H1 (cell line): Measurements from ENCODE around the gene IQCC. TPM values are rescaled to one million over a fixed set of nuclear protein-coding genes. Genes with fewer than 3 reads are reported as not detected.

Source experiments
- CTCF ChIA-PET: fragments of 300-600 bp; sonication (Branson Sonifier 250); formaldehyde crosslinking; loops from one replicate; lab custom pipeline; 2021; ENCODE audit not compliant: partially characterized antibody; lab: Charles Lee
- POLR2A ChIA-PET: fragments of 300-600 bp; sonication (Branson Sonifier 250); formaldehyde crosslinking; loops from one replicate; lab custom pipeline; 2021; ENCODE audit warnings: inconsistent platforms; ENCODE audit not compliant: partially characterized antibody; lab: Charles Lee
- DNase-seq, 2 experiments: peaks; one replicate each; pipeline versions ENCODE4 v3.0.0 to v3.0.0-alpha.2; 2010 to 2022; ENCODE audit warnings: low spot score in 2 of 2, low read depth in 1 of 2, mixed read lengths in 1 of 2
- FAIRE-seq: peaks from 2 replicates; lab custom pipeline; 2011; peaks lifted over from hg19 to GRCh38; lab: Jason Lieb, UNC
- H2AFZ ChIP-seq: 2 replicates; pipeline ENCODE4 v1.8.1; 2012; ENCODE audit warnings: low read length, inconsistent platforms
- H2AK5ac ChIP-seq: 2 replicates; pipeline ENCODE4 v1.6.1; 2013; ENCODE audit warnings: low read depth, low read length
- H2BK120ac ChIP-seq: replicated peaks from 2 replicates; pipeline ENCODE3; 2013; ENCODE audit warnings: low read depth, low read length, inconsistent platforms
- H2BK12ac ChIP-seq: 2 replicates; pipeline ENCODE4 v1.6.1; 2013; ENCODE audit warnings: low read depth, low read length
- H2BK15ac ChIP-seq: 2 replicates; pipeline ENCODE4 v1.6.1; 2013; ENCODE audit warnings: low read length
- H2BK20ac ChIP-seq: 2 replicates; pipeline ENCODE4 v1.6.1; 2013; ENCODE audit warnings: low read length
- H2BK5ac ChIP-seq: 2 replicates; pipeline ENCODE4 v1.6.1; 2013; ENCODE audit warnings: low read depth, low read length
- H3K14ac ChIP-seq: 2 replicates; pipeline ENCODE4 v1.6.1; 2013; ENCODE audit warnings: inconsistent platforms; ENCODE audit not compliant: insufficient read length
- H3K18ac ChIP-seq: 2 replicates; pipeline ENCODE4 v1.6.1; 2013; ENCODE audit warnings: low read length; ENCODE audit errors: extremely low read depth
- H3K23ac ChIP-seq: 2 replicates; pipeline ENCODE4 v1.6.1; 2013; ENCODE audit warnings: inconsistent platforms; ENCODE audit not compliant: insufficient read length
- H3K23me2 ChIP-seq: 2 replicates; pipeline ENCODE4 v1.6.1; 2013; ENCODE audit warnings: low read depth, low read length
- H3K27ac ChIP-seq: 2 replicates; pipeline ENCODE4 v1.6.1; 2011; ENCODE audit warnings: low read depth, low read length, inconsistent platforms
- H3K27me3 ChIP-seq, 4 experiments: replicated peaks in 1 of 4; 1 replicate in 1 of 4; 2 replicates in 3 of 4; pipeline versions ENCODE4 v1.6.1 to v1.8.1; 2011 to 2013; ENCODE audit warnings: low read length in 3 of 4, mild to moderate bottlenecking in 3 of 4, inconsistent platforms in 2 of 4, mixed read lengths in 2 of 4, moderate library complexity in 1 of 4; ENCODE audit not compliant: control insufficient read depth in 3 of 4, insufficient read depth in 3 of 4; ENCODE audit errors: extremely low read depth in 1 of 4
- H3K36me3 ChIP-seq, 4 experiments: 2 replicates each; pipeline versions ENCODE4 v1.6.1 to v1.8.1; 2011 to 2013; ENCODE audit warnings: mild to moderate bottlenecking in 4 of 4, low read length in 3 of 4, moderate library complexity in 2 of 4, control low read depth in 1 of 4, inconsistent platforms in 1 of 4; ENCODE audit not compliant: insufficient read depth in 4 of 4, control insufficient read depth in 2 of 4
- H3K4ac ChIP-seq: replicated peaks from 2 replicates; pipeline ENCODE3; 2013; ENCODE audit warnings: low read length, low read depth, mixed read lengths, inconsistent platforms; ENCODE audit not compliant: insufficient read length
- H3K4me1 ChIP-seq, 4 experiments: replicated peaks in 1 of 4; 1 replicate in 1 of 4; 2 replicates in 3 of 4; pipeline versions ENCODE4 v1.6.1 to v1.8.1; 2011 to 2013; ENCODE audit warnings: low read length in 3 of 4, inconsistent platforms in 2 of 4, mixed read lengths in 1 of 4; ENCODE audit not compliant: insufficient read depth in 4 of 4, control insufficient read depth in 3 of 4
- H3K4me2 ChIP-seq, 2 experiments: 2 replicates each; pipeline versions ENCODE4 v1.6.1 to v1.8.1; 2011 to 2013; ENCODE audit warnings: low read depth in 2 of 2, low read length in 2 of 2, control low read depth in 1 of 2, inconsistent platforms in 1 of 2, mild to moderate bottlenecking in 1 of 2; ENCODE audit not compliant: insufficient read depth in 1 of 2
- H3K4me3 ChIP-seq, 4 experiments: fragments of 200-600, 300-600 bp in 1 of 4; sonication (generic), shearing (Covaris generic), sonication (Bioruptor Twin) in 1 of 4; 2 replicates each; pipeline versions ENCODE4 v1.5.1 to v1.8.1; 2011 to 2016; ENCODE audit warnings: low read length in 4 of 4, low read depth in 3 of 4, control low read depth in 2 of 4, inconsistent platforms in 2 of 4, mild to moderate bottlenecking in 2 of 4, mixed read lengths in 1 of 4, moderate library complexity in 1 of 4; ENCODE audit not compliant: insufficient read depth in 2 of 4; ENCODE audit errors: extremely low read depth in 1 of 4
- H3K56ac ChIP-seq: replicated peaks from 2 replicates; pipeline ENCODE3; 2013; ENCODE audit warnings: low read depth, mild to moderate bottlenecking, mixed read lengths, low read length, inconsistent platforms; ENCODE audit not compliant: insufficient read length
- H3K79me1 ChIP-seq: 2 replicates; pipeline ENCODE4 v1.6.1; 2013; ENCODE audit warnings: low read depth, low read length, control low read depth
- H3K79me2 ChIP-seq, 2 experiments: 2 replicates each; pipeline versions ENCODE4 v1.6.1 to v1.8.1; 2012 to 2013; ENCODE audit warnings: low read length in 2 of 2, mild to moderate bottlenecking in 2 of 2, inconsistent platforms in 1 of 2; ENCODE audit not compliant: insufficient read depth in 2 of 2, control insufficient read depth in 1 of 2
- H3K9ac ChIP-seq, 4 experiments: replicated peaks in 1 of 4; 1 replicate in 1 of 4; 2 replicates in 3 of 4; pipeline versions ENCODE4 v1.6.1 to v1.8.1; 2011 to 2013; ENCODE audit warnings: low read depth in 3 of 4, low read length in 3 of 4, control low read depth in 2 of 4, mild to moderate bottlenecking in 2 of 4, moderate library complexity in 2 of 4, inconsistent platforms in 1 of 4; ENCODE audit errors: extremely low read depth in 1 of 4
- H3K9me3 ChIP-seq, 2 experiments: 2 replicates each; pipeline versions ENCODE4 v1.6.1 to v1.8.1; 2012 to 2013; ENCODE audit warnings: mild to moderate bottlenecking in 2 of 2, moderate library complexity in 2 of 2, control low read depth in 1 of 2, inconsistent platforms in 1 of 2, low read depth in 1 of 2, low read length in 1 of 2, mixed read lengths in 1 of 2; ENCODE audit not compliant: insufficient read depth in 2 of 2
- H4K20me1 ChIP-seq, 2 experiments: replicated peaks in 1 of 2; 2 replicates each; pipeline versions ENCODE3 to v1.8.1; 2011 to 2013; ENCODE audit warnings: inconsistent platforms in 2 of 2, low read length in 2 of 2, mild to moderate bottlenecking in 1 of 2; ENCODE audit not compliant: insufficient read depth in 2 of 2, control insufficient read depth in 1 of 2
- H4K5ac ChIP-seq: 2 replicates; pipeline ENCODE4 v1.6.1; 2013; ENCODE audit warnings: low read length, low read depth, mixed read lengths, inconsistent platforms; ENCODE audit not compliant: insufficient read length
- H4K8ac ChIP-seq: 2 replicates; pipeline ENCODE4 v1.8.0; 2013; ENCODE audit warnings: mild to moderate bottlenecking, moderate library complexity, low read length, inconsistent platforms; ENCODE audit not compliant: insufficient read depth; ENCODE audit errors: extremely low read depth
- H4K91ac ChIP-seq: replicated peaks from 2 replicates; pipeline ENCODE3; 2013; ENCODE audit warnings: low read length, mixed read lengths, inconsistent platforms; ENCODE audit not compliant: insufficient read length
- ATF3 ChIP-seq: IDR thresholded peaks from 2 replicates; pipeline ENCODE4 v1.6.1; 2011; ENCODE audit warnings: low read depth, mild to moderate bottlenecking, low read length; ENCODE audit not compliant: insufficient read depth
- JUND ChIP-seq: IDR thresholded peaks from 2 replicates; pipeline ENCODE4 v1.6.1; 2011; ENCODE audit warnings: mild to moderate bottlenecking, improper control_type of control experiment, low read length
- NRF1 ChIP-seq: IDR thresholded peaks from 2 replicates; pipeline ENCODE4 v1.6.1; 2011; ENCODE audit warnings: mild to moderate bottlenecking, low read depth, low read length, improper control_type of control experiment
- POLR2AphosphoS5 ChIP-seq: IDR thresholded peaks from 2 replicates; pipeline ENCODE4 v1.6.1; 2011; ENCODE audit warnings: low read depth, low read length
- RBBP5 ChIP-seq: IDR thresholded peaks from 2 replicates; pipeline ENCODE4 v1.7.1; 2012; ENCODE audit warnings: low read depth, mild to moderate bottlenecking, inconsistent platforms, low read length, moderate library complexity, borderline replicate concordance
- TCF12 ChIP-seq: IDR thresholded peaks from 2 replicates; pipeline ENCODE4 v1.6.1; 2011; ENCODE audit warnings: low read depth, mild to moderate bottlenecking, low read length
- YY1 ChIP-seq: IDR thresholded peaks from 2 replicates; pipeline ENCODE4 v1.6.1; 2011; ENCODE audit warnings: low read depth, mild to moderate bottlenecking, low read length
- WGBS, 2 experiments: shearing (Covaris generic) in 1 of 2; methylation state at CpG; one replicate each; pipeline versions ENCODE4 v1.1.6 to v1.1.7; 2013 to 2015; ENCODE audit warnings: low lambda C conversion rate in 2 of 2, mixed read lengths in 2 of 2, inconsistent platforms in 1 of 2, low coverage in 1 of 2, missing lambda C conversion rate in 1 of 2; ENCODE audit not compliant: insufficient replicate concordance in 2 of 2, insufficient coverage in 1 of 2, insufficient read length in 1 of 2; ENCODE audit errors: extremely low coverage in 1 of 2, missing lambda C conversion rate in 1 of 2; 5-methylcytosine and 5-hydroxymethylcytosine counted together
- polyA plus RNA-seq, 7 experiments: library from polyadenylated mRNA; depleted of rRNA in 3 of 7; stranded (reverse) in 5 of 7; unstranded in 2 of 7; fragments of >200 nt in 5 of 7; fragments of 200-250 nt in 2 of 7; gene quantifications; 1 replicate in 5 of 7; 2 replicates in 1 of 7; 4 replicates in 1 of 7; pipeline versions ENCODE4 v1.2.1 to v1.2.3, GENCODE V29; 2011 to 2013; ENCODE audit warnings: missing spikeins in 2 of 7, mixed read lengths in 2 of 7
- total RNA-seq: library from RNA; stranded (reverse); fragmentation: NEBNext Ultra II Directional; extraction: Animal tissue kit (Norgen Biotek cat#: 25700); gene quantifications from 2 replicates; pipeline ENCODE4 v1.2.1, GENCODE V29; 2021

The IQCC gene
- total and polyA plus RNA-seq, 2 of the 8 experiments (the other 6 are each of a cell fraction or from before 2014, with no cell fraction given), result 2.5 to 4.2 TPM

- POLR2A ChIA-PET, result interaction anchor here (0.6 to 1.3 kb wide), 7 partner anchors 9 to 310 kb away, joined by 3 to 6 read pairs (median 4); no protein-coding TSS in a partner anchor
- H3K23ac ChIP-seq, result no peak overlapping the region
- no peak overlapping the region for H4K5ac ChIP-seq
- no peaks in the 10 kb centered on the region for H3K9me3 ChIP-seq
- no peaks in the 10 kb centered on the region; the same call in 1 of the 2 replicates for H3K23me2 ChIP-seq
- no peak overlapping the region for H4K91ac ChIP-seq
- H3K79me1 ChIP-seq, result no peaks in the 10 kb centered on the region
- no peak overlapping the region for H3K18ac ChIP-seq
- TF ChIP-seq ATF3 (no peak), TCF12 (no peak), JUND (no peak), RBBP5 (no peak), POLR2AphosphoS5 (no peak), NRF1 (no peak), YY1 (no peak)
- no peak overlapping the region for H3K56ac ChIP-seq
- H3K4ac ChIP-seq, result no peak overlapping the region
- H4K8ac ChIP-seq, result no peak overlapping the region
- H2AFZ ChIP-seq, result no peak overlapping the region
- H3K4me1 ChIP-seq, result no peaks in the 10 kb centered on the region; a peak in 1 of 7 replicates
- FAIRE-seq, result no peak
- H3K36me3 ChIP-seq, result no peaks in the 10 kb centered on the region
- H2AK5ac ChIP-seq, result no peak overlapping the region
- H3K27ac ChIP-seq, result no peak overlapping the region
- H2BK12ac ChIP-seq, result no peak overlapping the region
- no peak overlapping the region for H2BK15ac ChIP-seq
- H3K27me3 ChIP-seq, result no peaks in the 10 kb centered on the region; a peak in 1 of 7 replicates
- no peak overlapping the region for H2BK120ac ChIP-seq
- no peak overlapping the region for H3K14ac ChIP-seq
- H3K9ac ChIP-seq, result no peak overlapping the region
- no peak overlapping the region for H3K4me3 ChIP-seq
- no peak overlapping the region for H2BK5ac ChIP-seq
- H3K4me2 ChIP-seq, result no peak overlapping the region
- no peaks in the 10 kb centered on the region for H3K79me2 ChIP-seq
- H2BK20ac ChIP-seq, result no peak overlapping the region
- DNase-seq, result no peak
- CTCF ChIA-PET, result interaction anchor here (0.9 to 5.3 kb wide), 4 partner anchors 8 to 72 kb away, joined by 3 to 37 read pairs (median 4); partner anchors contain the start of genes FAM167B and LCK
- no peaks in the 10 kb centered on the region for H4K20me1 ChIP-seq
- WGBS, 2 experiments, result 88% methylated on average over 9 of the region's 9 CpGs; no CpG with 5 or more reads in 1 of the 2 experiments
Observed at GRCh38 chr1:32256473-32257226, 51.2 kb downstream of the IQCC start.
